GM18909 (cell line): Measurements from ENCODE around the gene METTL5.
"Not testable (repeated sequence)": the region's sequence is repeated elsewhere in the genome, so short reads cannot be mapped to it uniquely, and the experiment has no call there.

Experiments used
- ATAC-seq: cut with Tn5 transposase; IDR thresholded peaks from one replicate; pipeline ENCODE4 v1.9.1; 2021; ENCODE audit warnings: mild to moderate bottlenecking; ENCODE audit not compliant: unreplicated experiment, poor library complexity

METTL5 gene

GRCh38 chr2:169838743-169839489 is 14.2 kb upstream of the METTL5 start:
- no peak for ATAC-seq

- ATAC-seq = no peak
Measured at GRCh38 chr2:169834401-169834800, 9.7 kb upstream of the METTL5 start.

GRCh38 chr2:169828141-169828811 is 3.6 kb upstream of the METTL5 start:
- ATAC-seq = peak; percentile 24

GRCh38 chr2:169827272-169828140 is 2.8 kb upstream of the METTL5 start, which contains the start of gene UBR3:
Gene UBR3, plus strand, starts transcription at chr2:169827454. Its CDS starts 54 bp downstream, at chr2:169827508.
- ATAC-seq = peak; percentile 82

GRCh38 chr2:169823996-169824372 is 721 bp downstream of the METTL5 start:
- peak; percentile 0 for ATAC-seq

GRCh38 chr2:169822785-169823392 is 1.8 kb downstream of the METTL5 start:
- no peak for ATAC-seq

GRCh38 chr2:169822036-169822435 is 2.7 kb downstream of the METTL5 start:
- ATAC-seq = no peak

GRCh38 chr2:169820101-169820500 is 4.6 kb downstream of the METTL5 start:
- ATAC-seq = not testable (repeated sequence)

GRCh38 chr2:169819106-169819505 is 5.6 kb downstream of the METTL5 start:
- ATAC-seq = no peak

GRCh38 chr2:169818241-169818640 is 6.5 kb downstream of the METTL5 start:
- ATAC-seq = no peak

GRCh38 chr2:169817369-169817768 is 7.3 kb downstream of the METTL5 start:
- ATAC-seq = not testable (repeated sequence)

- not testable (repeated sequence) for ATAC-seq
Measured at GRCh38 chr2:169816961-169817360, 7.7 kb downstream of the METTL5 start.

GRCh38 chr2:169815849-169816248 is 8.9 kb downstream of the METTL5 start:
- ATAC-seq = no peak

- no peak for ATAC-seq
Measured at GRCh38 chr2:169808221-169808620, 16.5 kb downstream of the METTL5 start.

- no peak for ATAC-seq
Measured at GRCh38 chr2:169806586-169806985, 18.1 kb downstream of the METTL5 start.

GRCh38 chr2:169803480-169803879 is 21.2 kb downstream of the METTL5 start:
- no peak for ATAC-seq

- peak; percentile 96 for ATAC-seq
Measured at GRCh38 chr2:169798718-169799592, 25.8 kb downstream of the METTL5 start, which contains the start of gene SSB. Gene SSB, plus strand, starts transcription at chr2:169798871. Its CDS starts 2,090 bp downstream, at chr2:169800961.

- ATAC-seq = no peak
Measured at GRCh38 chr2:169798397-169798717, 26.3 kb downstream of the METTL5 start.

GRCh38 chr2:169797601-169798000 is 27.1 kb downstream of the METTL5 start:
- no peak for ATAC-seq
